DOHH2 (cell line): ENCODE measurements around the gene FAM43B.

ENCODE experiments used
- H3F3A ChIP-seq: fragments of 200-600 bp; sonication (generic), shearing (Covaris generic); 2 replicates; pipeline ENCODE4 v1.6.0; 2016; ENCODE audit warnings: antibody characterized with exemption, mild to moderate bottlenecking; ENCODE audit not compliant: control insufficient read depth, insufficient read depth
- H3K27ac ChIP-seq: fragments of 200-600 bp; sonication (generic); 2 replicates; pipeline ENCODE4 v1.5.1; 2014; ENCODE audit warnings: low read depth, mild to moderate bottlenecking, low read length, moderate library complexity
- H3K27me3 ChIP-seq: fragments of 200-600 bp; sonication (generic); 2 replicates; pipeline ENCODE4 v1.6.1; 2014; ENCODE audit warnings: mild to moderate bottlenecking, low read length, mixed read lengths; ENCODE audit not compliant: control insufficient read depth
- H3K36me3 ChIP-seq: fragments of 200-600 bp; sonication (generic); 2 replicates; pipeline ENCODE4 v1.6.1; 2014; ENCODE audit warnings: mild to moderate bottlenecking, low read length, moderate library complexity, mixed read lengths; ENCODE audit not compliant: control insufficient read depth
- H3K4me1 ChIP-seq: fragments of 200-600 bp; sonication (generic); 2 replicates; pipeline ENCODE4 v1.6.1; 2014; ENCODE audit warnings: mild to moderate bottlenecking, low read length, mixed read lengths; ENCODE audit not compliant: control insufficient read depth
- H3K4me2 ChIP-seq: fragments of 200-600 bp; sonication (generic); 2 replicates; pipeline ENCODE4 v1.6.0; 2014; ENCODE audit warnings: mild to moderate bottlenecking, low read length, moderate library complexity
- H3K4me3 ChIP-seq: fragments of 200-600 bp; sonication (generic); 2 replicates; pipeline ENCODE4 v1.5.1; 2014; ENCODE audit warnings: mild to moderate bottlenecking, low read length, mixed read lengths
- H3K79me2 ChIP-seq: fragments of 200-600 bp; sonication (generic); 2 replicates; pipeline ENCODE4 v1.6.1; 2014; ENCODE audit warnings: mild to moderate bottlenecking, low read length, mixed read lengths; ENCODE audit not compliant: control insufficient read depth
- H3K9me2 ChIP-seq: fragments of 200-600 bp; sonication (generic); replicated peaks from 2 replicates; pipeline ENCODE4 v1.6.1; 2014; ENCODE audit warnings: mild to moderate bottlenecking, low read length, mixed read lengths; ENCODE audit not compliant: control insufficient read depth
- H3K9me3 ChIP-seq: fragments of 200-600 bp; sonication (generic); 2 replicates; pipeline ENCODE4 v1.6.1; 2014; ENCODE audit warnings: antibody characterized with exemption, low read length, mixed read lengths; ENCODE audit not compliant: control insufficient read depth, insufficient read depth
- H4K20me1 ChIP-seq: fragments of 200-600 bp; sonication (generic); 2 replicates; pipeline ENCODE4 v1.6.0; 2014; ENCODE audit warnings: low read depth, mild to moderate bottlenecking, antibody characterized with exemption, low read length, moderate library complexity; ENCODE audit not compliant: control insufficient read depth, insufficient read depth
- EZH2phosphoT487 ChIP-seq: fragments of 200-600 bp; sonication (generic); IDR thresholded peaks from 2 replicates; pipeline ENCODE4 v1.6.1; 2017; ENCODE audit warnings: borderline replicate concordance, mild to moderate bottlenecking, antibody characterized with exemption, low read length, moderate library complexity, mixed read lengths
- TF ChIP-seq, protein P1 (sequence below): fragments of 200-600 bp; sonication (generic); IDR thresholded peaks from one replicate; pipeline ENCODE4 v1.5.1; 2014; ENCODE audit warnings: antibody characterized with exemption, mild to moderate bottlenecking, low read depth, low read length; ENCODE audit not compliant: poor library complexity, severe bottlenecking

Gene FAM43B

DNA sequence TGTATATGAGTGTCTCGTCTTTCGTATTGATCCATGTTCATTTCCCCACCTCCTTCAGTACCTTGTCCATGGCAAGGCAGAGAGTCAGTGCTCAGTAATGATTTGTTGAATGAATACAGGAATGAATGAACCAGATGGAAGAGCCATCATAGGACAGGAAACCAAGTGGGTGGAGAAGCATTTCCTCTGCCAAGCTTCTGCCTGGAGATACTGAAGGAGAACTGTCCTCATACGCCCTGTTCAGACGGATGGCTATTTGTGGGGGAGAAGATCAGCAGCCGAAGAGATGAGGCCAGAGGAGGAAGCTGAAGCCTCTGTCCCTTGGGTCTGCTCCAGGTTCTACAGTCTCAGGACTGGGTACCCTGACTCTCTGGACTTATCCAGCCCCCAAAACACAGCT, 5.8 kb downstream of the FAM43B start:
- H3F3A ChIP-seq = no peaks in the 10 kb centered on the region
- no peaks in the 10 kb centered on the region for H3K4me1 ChIP-seq
- H3K27ac ChIP-seq = no peak overlapping the region
- H3K4me2 ChIP-seq = no peak overlapping the region
- no peaks in the 10 kb centered on the region for H4K20me1 ChIP-seq
- H3K9me2 ChIP-seq = no peaks in the 10 kb centered on the region
- no peaks in the 10 kb centered on the region; the same call in 1 of the 2 replicates for H3K27me3 ChIP-seq
- H3K79me2 ChIP-seq = no peaks in the 10 kb centered on the region
- H3K9me3 ChIP-seq = no peaks in the 10 kb centered on the region
- no peak overlapping the region for H3K4me3 ChIP-seq
- H3K36me3 ChIP-seq = no peaks in the 10 kb centered on the region
- no peak for TF ChIP-seq EZH2phosphoT487
- TF ChIP-seq, protein P1, sequence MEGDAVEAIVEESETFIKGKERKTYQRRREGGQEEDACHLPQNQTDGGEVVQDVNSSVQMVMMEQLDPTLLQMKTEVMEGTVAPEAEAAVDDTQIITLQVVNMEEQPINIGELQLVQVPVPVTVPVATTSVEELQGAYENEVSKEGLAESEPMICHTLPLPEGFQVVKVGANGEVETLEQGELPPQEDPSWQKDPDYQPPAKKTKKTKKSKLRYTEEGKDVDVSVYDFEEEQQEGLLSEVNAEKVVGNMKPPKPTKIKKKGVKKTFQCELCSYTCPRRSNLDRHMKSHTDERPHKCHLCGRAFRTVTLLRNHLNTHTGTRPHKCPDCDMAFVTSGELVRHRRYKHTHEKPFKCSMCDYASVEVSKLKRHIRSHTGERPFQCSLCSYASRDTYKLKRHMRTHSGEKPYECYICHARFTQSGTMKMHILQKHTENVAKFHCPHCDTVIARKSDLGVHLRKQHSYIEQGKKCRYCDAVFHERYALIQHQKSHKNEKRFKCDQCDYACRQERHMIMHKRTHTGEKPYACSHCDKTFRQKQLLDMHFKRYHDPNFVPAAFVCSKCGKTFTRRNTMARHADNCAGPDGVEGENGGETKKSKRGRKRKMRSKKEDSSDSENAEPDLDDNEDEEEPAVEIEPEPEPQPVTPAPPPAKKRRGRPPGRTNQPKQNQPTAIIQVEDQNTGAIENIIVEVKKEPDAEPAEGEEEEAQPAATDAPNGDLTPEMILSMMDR = no peak

- Histone ChIP-seq H3K4me3 (no peak overlapping the region), H4K20me1 (no peaks in the 10 kb centered on the region), H3K4me1 (no peaks in the 10 kb centered on the region), H3K79me2 (no peaks in the 10 kb centered on the region), H3K27ac (no peak overlapping the region), H3K9me3 (no peaks in the 10 kb centered on the region), H3K9me2 (no peaks in the 10 kb centered on the region), H3K36me3 (no peaks in the 10 kb centered on the region), H3K4me2 (no peak overlapping the region), H3K27me3 (no peaks in the 10 kb centered on the region; the same call in 1 of the 2 replicates), H3F3A (no peaks in the 10 kb centered on the region)
- TF ChIP-seq, protein P1 = no peak
- TF ChIP-seq EZH2phosphoT487 = no peak
Observed at GRCh38 chr1:20560966-20561365, 8.6 kb downstream of the FAM43B start.

- H3K27me3 ChIP-seq = no peaks in the 10 kb centered on the region; the same call in 1 of the 2 replicates
- TF ChIP-seq EZH2phosphoT487 = no peak
- TF ChIP-seq, protein P1 = no peak
- H3K79me2 ChIP-seq = no peaks in the 10 kb centered on the region
- no peaks in the 10 kb centered on the region for H3F3A ChIP-seq
- H3K27ac ChIP-seq = no peak overlapping the region
- no peak overlapping the region for H3K4me3 ChIP-seq
- no peaks in the 10 kb centered on the region for H3K36me3 ChIP-seq
- no peak overlapping the region for H3K4me2 ChIP-seq
- H3K9me3 ChIP-seq = no peaks in the 10 kb centered on the region
- no peaks in the 10 kb centered on the region for H3K9me2 ChIP-seq
- H3K4me1 ChIP-seq = no peaks in the 10 kb centered on the region
- H4K20me1 ChIP-seq = no peaks in the 10 kb centered on the region
Observed at GRCh38 chr1:20565234-20565633, 12.9 kb downstream of the FAM43B start.
